Ishikawa (cell line): ENCODE data around the gene KCNIP3.

Source experiments
- CEBPB ChIP-seq: IDR thresholded peaks from 2 replicates; pipeline ENCODE4 v1.6.1; 2012
- EP300 ChIP-seq: IDR thresholded peaks from 2 replicates; pipeline ENCODE4 v1.6.1; 2012; ENCODE audit warnings: borderline replicate concordance
- FOXM1 ChIP-seq: IDR thresholded peaks from 2 replicates; pipeline ENCODE4 v1.6.1; 2012; ENCODE audit warnings: low read depth, borderline replicate concordance
- REST ChIP-seq: IDR thresholded peaks from 2 replicates; pipeline ENCODE4 v1.6.1; 2012; ENCODE audit warnings: low read depth, mild to moderate bottlenecking
- TEAD4 ChIP-seq: IDR thresholded peaks from 2 replicates; pipeline ENCODE4 v1.6.1; 2012

- no peak for TF ChIP-seq CEBPB
- TF ChIP-seq REST = no peak
- no peak for TF ChIP-seq TEAD4
- TF ChIP-seq FOXM1 = no peak
- no peak for TF ChIP-seq EP300
Measured at GRCh38 chr2:95285542-95285932, 11.6 kb upstream of the KCNIP3 start.
